ENCODE measurements around the gene IL1R1. TPM values are rescaled to one million over a fixed set of nuclear protein-coding genes. Genes with fewer than 3 reads are reported as not detected.
A peak's percentile ranks its signal among the peaks of the same experiment; 100 is the strongest.
"Not testable (repeated sequence)": the region's sequence is repeated elsewhere in the genome, so short reads cannot be mapped to it uniquely, and the experiment has no call there.

IL1R1 gene
- total and polyA plus RNA-seq, 4 donors = 97.0 to 182 (median 137) TPM

DNA sequence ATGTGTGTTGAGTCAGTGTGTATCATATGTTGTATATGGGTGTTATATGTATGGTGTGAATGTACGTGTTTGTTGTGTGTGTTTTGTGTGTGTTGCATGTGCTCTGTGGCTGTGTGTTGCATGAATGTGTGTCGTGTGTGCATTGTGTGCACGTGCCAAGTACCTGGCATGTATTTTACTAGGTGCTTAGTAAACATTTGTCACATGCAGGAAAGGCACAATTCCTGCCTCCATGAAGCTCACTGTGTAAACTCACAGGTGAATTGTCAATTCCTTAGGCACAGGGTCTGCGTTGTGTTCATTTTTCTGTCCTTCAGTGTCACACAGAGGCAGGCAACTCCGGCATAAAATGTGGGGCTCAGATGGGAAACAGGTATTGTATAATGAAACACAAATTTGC is 22.3 kb upstream of the IL1R1 start:
- H3K9ac ChIP-seq (ENCODE audit: insufficient read depth in 1 of 2, low read length in 2 of 2) = no peak overlapping the region
- DNase-seq (no peak), ATAC-seq (ENCODE audit: insufficient read depth, low FRiP score) (no peak)
- no peaks in the 10 kb centered on the region for H3K27me3 ChIP-seq (ENCODE audit: control insufficient read depth in 3 of 3, insufficient read depth in 3 of 3, low read length in 2 of 3)
- H3K36me3 ChIP-seq (ENCODE audit: control insufficient read depth in 4 of 4, insufficient read depth in 4 of 4, low read length in 4 of 4) = peaks cover 0 to 6% (median 0%) of the 10 kb centered on the region in 4 donors
- peaks cover 0 to 60% (median 38%) of the 10 kb centered on the region in 5 donors for H3K4me1 ChIP-seq (ENCODE audit: control insufficient read depth in 5 of 5, insufficient read depth in 5 of 5, low read length in 5 of 5)
- no peaks in the 10 kb centered on the region for H3K9me3 ChIP-seq (ENCODE audit: control insufficient read depth in 4 of 4, insufficient read depth in 3 of 4, low read length in 3 of 4)
- 77 to 92% methylated on average over 5 of the region's 5 CpGs for WGBS, 2 donors
- no peak overlapping the region for H3K4me3 ChIP-seq
- peak overlapping the region in 1 of 2 donors; percentile 9 for H3K27ac ChIP-seq (ENCODE audit: low read depth in 1 of 2, low read length in 1 of 2)
- TF ChIP-seq, protein P1, sequence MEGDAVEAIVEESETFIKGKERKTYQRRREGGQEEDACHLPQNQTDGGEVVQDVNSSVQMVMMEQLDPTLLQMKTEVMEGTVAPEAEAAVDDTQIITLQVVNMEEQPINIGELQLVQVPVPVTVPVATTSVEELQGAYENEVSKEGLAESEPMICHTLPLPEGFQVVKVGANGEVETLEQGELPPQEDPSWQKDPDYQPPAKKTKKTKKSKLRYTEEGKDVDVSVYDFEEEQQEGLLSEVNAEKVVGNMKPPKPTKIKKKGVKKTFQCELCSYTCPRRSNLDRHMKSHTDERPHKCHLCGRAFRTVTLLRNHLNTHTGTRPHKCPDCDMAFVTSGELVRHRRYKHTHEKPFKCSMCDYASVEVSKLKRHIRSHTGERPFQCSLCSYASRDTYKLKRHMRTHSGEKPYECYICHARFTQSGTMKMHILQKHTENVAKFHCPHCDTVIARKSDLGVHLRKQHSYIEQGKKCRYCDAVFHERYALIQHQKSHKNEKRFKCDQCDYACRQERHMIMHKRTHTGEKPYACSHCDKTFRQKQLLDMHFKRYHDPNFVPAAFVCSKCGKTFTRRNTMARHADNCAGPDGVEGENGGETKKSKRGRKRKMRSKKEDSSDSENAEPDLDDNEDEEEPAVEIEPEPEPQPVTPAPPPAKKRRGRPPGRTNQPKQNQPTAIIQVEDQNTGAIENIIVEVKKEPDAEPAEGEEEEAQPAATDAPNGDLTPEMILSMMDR (IDR thresholded peaks at IDR 0.05; ENCODE audit: control extremely low read depth, extremely low read depth) = no peak

DNA sequence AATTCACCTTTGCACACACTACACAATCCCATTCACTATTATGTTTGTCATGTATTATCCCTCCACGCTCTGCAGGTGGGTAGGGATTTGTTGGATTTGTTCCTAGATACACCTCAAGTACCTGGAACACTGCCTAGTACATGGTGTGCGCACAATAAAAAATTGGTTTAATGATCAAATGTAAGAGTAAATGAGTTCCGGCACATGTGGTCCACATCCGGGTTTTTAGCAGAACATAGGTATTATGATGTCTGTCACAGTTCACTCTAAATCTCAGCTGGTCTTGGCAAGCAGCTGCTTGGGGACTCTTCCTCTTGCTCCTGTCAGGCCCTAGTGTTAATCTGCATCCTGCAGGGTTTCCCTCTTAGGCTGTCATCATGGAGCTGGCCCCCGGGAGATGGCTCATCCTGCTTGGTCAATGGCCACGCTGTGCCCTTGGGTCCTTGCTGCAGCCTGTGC is 21.8 kb upstream of the IL1R1 start:
- ATAC-seq (ENCODE audit: insufficient read depth, low FRiP score) = peak; percentile 14
- H3K4me1 ChIP-seq (ENCODE audit: control insufficient read depth in 5 of 5, insufficient read depth in 5 of 5, low read length in 5 of 5) = peaks cover 0 to 55% (median 34%) of the 10 kb centered on the region in 5 donors

DNA sequence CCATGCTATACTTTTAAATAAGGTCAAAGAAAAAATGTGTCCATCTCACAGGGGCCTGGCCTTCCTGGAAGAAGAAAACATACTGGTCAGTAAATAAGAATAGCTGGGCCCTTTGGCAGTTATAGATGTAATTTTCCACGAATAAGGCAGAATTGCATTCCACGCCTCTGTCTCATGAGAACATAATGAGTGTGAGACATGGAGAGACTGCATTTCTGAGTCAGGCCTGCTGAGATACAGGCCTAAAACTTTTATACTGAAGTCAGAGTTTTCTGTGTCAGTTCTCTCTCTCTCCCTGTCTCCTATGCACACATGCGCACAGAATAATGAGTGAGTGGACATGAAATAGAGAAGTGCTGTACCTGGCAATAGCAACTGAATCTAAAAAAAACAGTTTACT is 20.4 kb upstream of the IL1R1 start:
- Histone ChIP-seq H3K27ac (ENCODE audit: low read depth in 1 of 2, low read length in 1 of 2) (peak overlapping the region; percentile 34), H3K9ac (ENCODE audit: insufficient read depth in 1 of 2, low read length in 2 of 2) (no peak overlapping the region), H3K36me3 (ENCODE audit: control insufficient read depth in 4 of 4, insufficient read depth in 4 of 4, low read length in 4 of 4) (peaks cover 0 to 6% (median 0%) of the 10 kb centered on the region in 4 donors), H3K4me3 (no peak overlapping the region), H3K27me3 (ENCODE audit: control insufficient read depth in 3 of 3, insufficient read depth in 3 of 3, low read length in 2 of 3) (no peaks in the 10 kb centered on the region), H3K4me1 (ENCODE audit: control insufficient read depth in 5 of 5, insufficient read depth in 5 of 5, low read length in 5 of 5) (peaks cover 0 to 41% (median 21%) of the 10 kb centered on the region in 5 donors), H3K9me3 (ENCODE audit: control insufficient read depth in 4 of 4, insufficient read depth in 3 of 4, low read length in 3 of 4) (no peaks in the 10 kb centered on the region)
- peak in 1 of 3 donors; percentile 62 for DNase-seq
- WGBS, 2 donors = 73 to 83% methylated on average over 3 of the region's 3 CpGs
- ATAC-seq (ENCODE audit: insufficient read depth, low FRiP score) = no peak
- TF ChIP-seq, protein P1 (IDR thresholded peaks at IDR 0.05; ENCODE audit: control extremely low read depth, extremely low read depth) = no peak

More for the DNA sequence above, 21.8 kb upstream of the IL1R1 start:
- Histone ChIP-seq H3K4me3 (no peak overlapping the region), H3K36me3 (ENCODE audit: control insufficient read depth in 4 of 4, insufficient read depth in 4 of 4, low read length in 4 of 4) (peaks cover 0 to 6% (median 0%) of the 10 kb centered on the region in 4 donors), H3K27ac (ENCODE audit: low read depth in 1 of 2, low read length in 1 of 2) (no peak overlapping the region), H3K9me3 (ENCODE audit: control insufficient read depth in 4 of 4, insufficient read depth in 3 of 4, low read length in 3 of 4) (no peaks in the 10 kb centered on the region), H3K27me3 (ENCODE audit: control insufficient read depth in 3 of 3, insufficient read depth in 3 of 3, low read length in 2 of 3) (no peaks in the 10 kb centered on the region), H3K9ac (ENCODE audit: insufficient read depth in 1 of 2, low read length in 2 of 2) (no peak overlapping the region)
- WGBS, 2 donors = 76 to 82% methylated on average over 6 of the region's 6 CpGs
- TF ChIP-seq, protein P1 (IDR thresholded peaks at IDR 0.05; ENCODE audit: control extremely low read depth, extremely low read depth) = no peak
- DNase-seq = no peak

DNA sequence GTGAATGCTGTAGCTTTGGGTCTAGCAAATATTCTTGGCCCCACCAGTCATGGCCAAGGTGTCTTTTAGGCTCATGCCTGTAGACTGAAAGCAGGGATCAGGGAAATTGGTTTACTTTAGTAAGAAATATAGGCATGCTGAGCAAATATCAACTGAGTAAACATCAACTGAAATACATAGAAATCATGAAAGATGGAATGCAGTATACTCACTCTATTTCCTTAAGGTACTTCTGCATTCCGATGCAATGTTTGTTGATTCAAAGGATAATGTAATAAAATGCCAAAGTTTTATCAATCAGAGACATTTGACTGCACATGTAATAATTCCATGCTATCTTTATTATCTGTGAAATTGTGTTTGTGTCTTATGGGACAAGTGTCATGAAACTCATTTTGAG is 19.6 kb upstream of the IL1R1 start:
- H3K27ac ChIP-seq (ENCODE audit: low read depth in 1 of 2, low read length in 1 of 2) = no peak overlapping the region
- no peak overlapping the region for H3K9ac ChIP-seq (ENCODE audit: insufficient read depth in 1 of 2, low read length in 2 of 2)
- no peaks in the 10 kb centered on the region for H3K27me3 ChIP-seq (ENCODE audit: control insufficient read depth in 3 of 3, insufficient read depth in 3 of 3, low read length in 2 of 3)
- ATAC-seq (ENCODE audit: insufficient read depth, low FRiP score) (no peak), DNase-seq (no peak)
- 70 to 74% methylated on average over 1 of the region's 1 CpG for WGBS, 2 donors
- TF ChIP-seq, protein P1 (IDR thresholded peaks at IDR 0.05; ENCODE audit: control extremely low read depth, extremely low read depth) = no peak
- no peaks in the 10 kb centered on the region for H3K9me3 ChIP-seq (ENCODE audit: control insufficient read depth in 4 of 4, insufficient read depth in 3 of 4, low read length in 3 of 4)
- peaks cover 0 to 41% (median 22%) of the 10 kb centered on the region in 5 donors for H3K4me1 ChIP-seq (ENCODE audit: control insufficient read depth in 5 of 5, insufficient read depth in 5 of 5, low read length in 5 of 5)
- H3K36me3 ChIP-seq (ENCODE audit: control insufficient read depth in 4 of 4, insufficient read depth in 4 of 4, low read length in 4 of 4) = peaks cover 0 to 6% (median 0%) of the 10 kb centered on the region in 4 donors
- no peak overlapping the region for H3K4me3 ChIP-seq

DNA sequence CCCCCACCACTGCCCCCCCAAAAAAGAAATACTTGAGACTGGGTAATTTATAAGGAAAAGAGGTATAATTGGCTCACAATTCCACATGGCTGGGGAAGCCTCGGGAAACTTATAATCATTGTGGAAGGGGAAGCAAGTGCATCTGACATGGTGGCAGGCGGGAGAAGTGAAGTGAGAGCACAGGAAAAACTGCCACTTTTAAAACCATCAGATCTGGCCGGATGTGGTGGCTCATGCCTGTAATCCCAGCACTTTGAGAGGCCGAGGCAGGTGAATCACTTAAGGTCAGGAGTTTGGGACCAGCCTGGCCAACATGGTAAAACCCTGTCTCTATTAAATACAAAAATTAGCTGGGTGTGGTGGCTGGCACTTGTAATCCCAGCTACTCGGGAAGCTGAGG is 18.1 kb upstream of the IL1R1 start:
- not testable (repeated sequence) for ATAC-seq (ENCODE audit: insufficient read depth, low FRiP score); H3K27me3 ChIP-seq (ENCODE audit: control insufficient read depth in 3 of 3, insufficient read depth in 3 of 3, low read length in 2 of 3); H3K27ac ChIP-seq (ENCODE audit: low read depth in 1 of 2, low read length in 1 of 2); DNase-seq; H3K9ac ChIP-seq (ENCODE audit: insufficient read depth in 1 of 2, low read length in 2 of 2); H3K4me3 ChIP-seq; H3K9me3 ChIP-seq (ENCODE audit: control insufficient read depth in 4 of 4, insufficient read depth in 3 of 4, low read length in 3 of 4); H3K36me3 ChIP-seq (ENCODE audit: control insufficient read depth in 4 of 4, insufficient read depth in 4 of 4, low read length in 4 of 4)
- peaks cover 0 to 38% (median 19%) of the 10 kb centered on the region in 5 donors for H3K4me1 ChIP-seq (ENCODE audit: control insufficient read depth in 5 of 5, insufficient read depth in 5 of 5, low read length in 5 of 5)
- 92% methylated on average over 5 of the region's 5 CpGs for WGBS, 2 donors
